H9 (cell line): ENCODE results near the gene NBR1. TPM values are rescaled to one million over a fixed set of nuclear protein-coding genes. Genes with fewer than 3 reads are reported as not detected.

Experiments
- DNase-seq: peaks from one replicate; pipeline ENCODE4 v3.0.0-alpha.2; 2017
- H2AFZ ChIP-seq: one replicate; pipeline ENCODE4 v1.6.1; 2013; ENCODE audit warnings: mild to moderate bottlenecking, low read length, control low read depth, moderate library complexity
- H2AK5ac ChIP-seq: 2 replicates; pipeline ENCODE4 v1.6.1; 2013; ENCODE audit warnings: low read length, control low read depth, mixed read lengths; ENCODE audit not compliant: insufficient read length
- H2BK120ac ChIP-seq: one replicate; pipeline ENCODE4 v1.6.1; 2013; ENCODE audit warnings: low read depth, mild to moderate bottlenecking, low read length, control low read depth, inconsistent platforms; ENCODE audit not compliant: poor library complexity, severe bottlenecking
- H2BK12ac ChIP-seq: 2 replicates; pipeline ENCODE4 v1.6.1; 2013; ENCODE audit warnings: low read length, control low read depth, mixed read lengths, low read depth; ENCODE audit not compliant: insufficient read length
- H2BK15ac ChIP-seq: 2 replicates; pipeline ENCODE4 v1.6.1; 2013; ENCODE audit warnings: low read depth, low read length, control low read depth
- H2BK20ac ChIP-seq: one replicate; pipeline ENCODE4 v1.6.1; 2013; ENCODE audit warnings: low read depth, mild to moderate bottlenecking, low read length, control low read depth, inconsistent platforms; ENCODE audit not compliant: poor library complexity, severe bottlenecking
- H2BK5ac ChIP-seq: 2 replicates; pipeline ENCODE4 v1.6.1; 2013; ENCODE audit warnings: low read length, control low read depth, mixed read lengths; ENCODE audit not compliant: insufficient read length
- H3K14ac ChIP-seq: 2 replicates; pipeline ENCODE4 v1.6.1; 2013; ENCODE audit warnings: low read length, control low read depth; ENCODE audit not compliant: insufficient read depth
- H3K18ac ChIP-seq: 2 replicates; pipeline ENCODE4 v1.6.1; 2013; ENCODE audit warnings: low read depth, mild to moderate bottlenecking, mixed read lengths, low read length, control low read depth; ENCODE audit not compliant: insufficient read length
- H3K23ac ChIP-seq: 2 replicates; pipeline ENCODE4 v1.6.1; 2013; ENCODE audit warnings: low read length, control low read depth, mixed read lengths, low read depth; ENCODE audit not compliant: insufficient read length
- H3K23me2 ChIP-seq: 2 replicates; pipeline ENCODE4 v1.6.1; 2013; ENCODE audit warnings: low read depth, mild to moderate bottlenecking, mixed read lengths, low read length, control low read depth; ENCODE audit not compliant: insufficient read length, poor library complexity, severe bottlenecking
- H3K27ac ChIP-seq: 2 replicates; pipeline ENCODE4 v1.5.1; 2013; ENCODE audit warnings: low read length, control low read depth, mixed read lengths, low read depth; ENCODE audit not compliant: insufficient read length
- H3K27me3 ChIP-seq: 2 replicates; pipeline ENCODE4 v1.6.1; 2013; ENCODE audit warnings: low read length, control low read depth, inconsistent platforms; ENCODE audit not compliant: insufficient read depth
- H3K4ac ChIP-seq: 2 replicates; pipeline ENCODE4 v1.6.1; 2013; ENCODE audit warnings: low read depth, mild to moderate bottlenecking, control low read depth, inconsistent platforms, low read length, moderate library complexity
- H3K4me1 ChIP-seq: 2 replicates; pipeline ENCODE4 v1.6.1; 2013; ENCODE audit warnings: low read length, control low read depth, inconsistent platforms; ENCODE audit not compliant: insufficient read depth
- H3K4me2 ChIP-seq: 2 replicates; pipeline ENCODE4 v1.6.1; 2013; ENCODE audit warnings: low read length, control low read depth, mixed read lengths; ENCODE audit not compliant: insufficient read length, insufficient read depth
- H3K56ac ChIP-seq: 2 replicates; pipeline ENCODE4 v1.6.1; 2013; ENCODE audit warnings: low read depth, mild to moderate bottlenecking, mixed read lengths, low read length, control low read depth; ENCODE audit not compliant: insufficient read length
- H3K79me1 ChIP-seq: 2 replicates; pipeline ENCODE4 v1.6.1; 2013; ENCODE audit warnings: low read depth, mild to moderate bottlenecking, moderate library complexity, low read length, control low read depth, inconsistent platforms; ENCODE audit not compliant: insufficient read depth, poor library complexity, severe bottlenecking
- H3K79me2 ChIP-seq: 2 replicates; pipeline ENCODE4 v1.6.1; 2013; ENCODE audit warnings: low read length, control low read depth, inconsistent platforms; ENCODE audit not compliant: insufficient read depth
- H3K9ac ChIP-seq: 2 replicates; pipeline ENCODE4 v1.6.1; 2013; ENCODE audit warnings: low read length, control low read depth, mixed read lengths; ENCODE audit not compliant: insufficient read length; ENCODE audit errors: extremely low read depth
- H3K9me3 ChIP-seq: one replicate; pipeline ENCODE4 v1.6.1; 2013; ENCODE audit warnings: low read depth, low read length, inconsistent platforms; ENCODE audit not compliant: control insufficient read depth
- H3T11ph ChIP-seq: one replicate; pipeline ENCODE4 v1.6.1; 2013; ENCODE audit warnings: mild to moderate bottlenecking, low read length, control low read depth, inconsistent platforms
- H4K20me1 ChIP-seq: one replicate; pipeline ENCODE4 v1.6.1; 2013; ENCODE audit not compliant: control insufficient read depth, insufficient read length, insufficient read depth
- H4K5ac ChIP-seq: 2 replicates; pipeline ENCODE4 v1.6.1; 2013; ENCODE audit warnings: low read depth, mild to moderate bottlenecking, mixed read lengths, low read length, control low read depth; ENCODE audit not compliant: insufficient read length
- H4K8ac ChIP-seq: replicated peaks from 2 replicates; pipeline ENCODE4 v1.6.1; 2013; ENCODE audit warnings: low read length, control low read depth, mixed read lengths, low read depth; ENCODE audit not compliant: insufficient read length
- H4K91ac ChIP-seq: 2 replicates; pipeline ENCODE4 v1.6.1; 2013; ENCODE audit warnings: low read depth, mild to moderate bottlenecking, moderate library complexity, mixed read lengths, low read length, control low read depth; ENCODE audit not compliant: insufficient read length
- H3K27ac Mint-ChIP-seq, 3 experiments: 2 replicates in 2 of 3; 3 replicates in 1 of 3; pipeline ENCODE4 v1.8.0; 2020 to 2021; ENCODE audit warnings: mixed read lengths in 3 of 3, mild to moderate bottlenecking in 1 of 3, moderate library complexity in 1 of 3
- H3K27me3 Mint-ChIP-seq: 2 replicates; pipeline ENCODE4 v1.8.0; 2021; ENCODE audit warnings: low read depth, mild to moderate bottlenecking, moderate library complexity, mixed read lengths
- H3K36me3 Mint-ChIP-seq, 3 experiments: 2 replicates in 2 of 3; 3 replicates in 1 of 3; pipeline ENCODE4 v1.8.0; 2020 to 2021; ENCODE audit warnings: low read depth in 3 of 3, mixed read lengths in 3 of 3; ENCODE audit not compliant: insufficient read depth in 1 of 3
- H3K4me1 Mint-ChIP-seq, 2 experiments: 2 replicates each; pipeline ENCODE4 v1.8.0; 2020; ENCODE audit warnings: mixed read lengths in 2 of 2
- H3K4me3 Mint-ChIP-seq, 2 experiments: 2 replicates in 1 of 2; 3 replicates in 1 of 2; pipeline ENCODE4 v1.8.0; 2020 to 2021; ENCODE audit warnings: mild to moderate bottlenecking in 2 of 2, mixed read lengths in 2 of 2, moderate library complexity in 1 of 2
- H3K9me3 Mint-ChIP-seq, 2 experiments: 2 replicates in 1 of 2; 3 replicates in 1 of 2; pipeline ENCODE4 v1.8.0; 2020; ENCODE audit warnings: mild to moderate bottlenecking in 2 of 2, mixed read lengths in 2 of 2, moderate library complexity in 1 of 2
- CTCF ChIP-seq: fragments of 200-600 bp; sonication (generic); conservative IDR thresholded peaks from 3 replicates; pipeline ENCODE4 v1.8.0; 2021; ENCODE audit warnings: antibody characterized with exemption, mild to moderate bottlenecking
- WGBS: extraction: QIAGEN DNeasy Blood & Tissue Kit; methylation state at CpG from one replicate; pipeline ENCODE4 v1.1.7; 2013; ENCODE audit warnings: missing lambda C conversion rate, low lambda C conversion rate, mixed read lengths; ENCODE audit not compliant: insufficient read length; ENCODE audit errors: extremely low coverage; 5-methylcytosine and 5-hydroxymethylcytosine counted together
- total RNA-seq: library from RNA; stranded (reverse); gene quantifications from 2 replicates; pipeline ENCODE4 v1.2.1, GENCODE V29; 2021

The NBR1 gene
- total RNA-seq, 1 experiment from 2014 or later: 34.2 TPM

DNA sequence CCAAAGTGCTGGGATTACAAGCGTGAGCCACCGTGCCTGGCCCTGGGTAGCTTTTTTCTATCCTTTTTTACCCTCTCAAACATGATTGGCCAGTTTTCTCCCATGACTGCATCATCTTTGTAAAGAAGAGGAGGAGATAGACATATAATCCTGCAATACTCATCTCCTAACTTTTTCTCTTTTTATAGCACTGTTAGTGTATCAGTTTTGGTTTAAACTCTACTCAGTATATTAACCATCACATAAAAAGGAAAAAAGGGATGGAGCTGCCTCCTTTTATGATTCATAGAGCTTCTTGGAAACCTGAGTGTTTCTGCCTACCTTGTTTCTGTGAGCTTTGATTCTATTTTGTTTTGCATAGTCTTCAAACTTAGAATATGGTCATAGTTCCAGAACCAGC is 28.6 kb downstream of the NBR1 start:
- no peak overlapping the region for H3K9ac ChIP-seq
- H2AFZ ChIP-seq: no peak overlapping the region
- H2AK5ac ChIP-seq: no peak overlapping the region
- no peaks in the 10 kb centered on the region for H3K9me3 ChIP-seq
- H3T11ph ChIP-seq: no peak overlapping the region
- Mint-ChIP-seq H3K36me3 (peaks cover 17 to 69% (median 67%) of the 10 kb centered on the region in 3 experiments; a peak in 6 of 7 replicates), H3K27me3 (no peaks in the 10 kb centered on the region), H3K27ac (no peak overlapping the region), H3K4me1 (no peaks in the 10 kb centered on the region), H3K4me3 (no peak overlapping the region), H3K9me3 (no peaks in the 10 kb centered on the region)
- H4K5ac ChIP-seq: no peak overlapping the region
- no peaks in the 10 kb centered on the region for H3K27me3 ChIP-seq
- no peak for DNase-seq
- H4K91ac ChIP-seq: no peak overlapping the region
- no peak overlapping the region for H3K18ac ChIP-seq
- H2BK20ac ChIP-seq: no peak overlapping the region
- H3K56ac ChIP-seq: no peak overlapping the region
- H3K4me1 ChIP-seq: no peaks in the 10 kb centered on the region
- no peaks in the 10 kb centered on the region for H3K79me1 ChIP-seq
- no peak overlapping the region for H3K27ac ChIP-seq
- H2BK15ac ChIP-seq: no peak overlapping the region
- WGBS: no CpG with 5 or more reads among the region's 2 CpGs
- H4K20me1 ChIP-seq: no peaks in the 10 kb centered on the region
- H4K8ac ChIP-seq: no peak overlapping the region
- H3K23me2 ChIP-seq: no peaks in the 10 kb centered on the region
- no peak overlapping the region for H3K4ac ChIP-seq
- H2BK12ac ChIP-seq: no peak overlapping the region
- TF ChIP-seq CTCF: no peak
- H2BK120ac ChIP-seq: no peak overlapping the region
- no peak overlapping the region for H3K4me2 ChIP-seq
- no peak overlapping the region for H3K23ac ChIP-seq
- no peak overlapping the region for H3K14ac ChIP-seq
- no peaks in the 10 kb centered on the region for H3K79me2 ChIP-seq
- H2BK5ac ChIP-seq: no peak overlapping the region
